IPS-11a (cell line): ENCODE results near the gene RGS18.
"Not testable (repeated sequence)": the region's sequence is repeated elsewhere in the genome, so short reads cannot be mapped to it uniquely, and the experiment has no call there.

Source experiments
- H3K4me3 ChIP-seq: one replicate; pipeline ENCODE4 v1.5.1; 2013; ENCODE audit warnings: low read depth, low read length, control low read depth

The RGS18 gene

DNA sequence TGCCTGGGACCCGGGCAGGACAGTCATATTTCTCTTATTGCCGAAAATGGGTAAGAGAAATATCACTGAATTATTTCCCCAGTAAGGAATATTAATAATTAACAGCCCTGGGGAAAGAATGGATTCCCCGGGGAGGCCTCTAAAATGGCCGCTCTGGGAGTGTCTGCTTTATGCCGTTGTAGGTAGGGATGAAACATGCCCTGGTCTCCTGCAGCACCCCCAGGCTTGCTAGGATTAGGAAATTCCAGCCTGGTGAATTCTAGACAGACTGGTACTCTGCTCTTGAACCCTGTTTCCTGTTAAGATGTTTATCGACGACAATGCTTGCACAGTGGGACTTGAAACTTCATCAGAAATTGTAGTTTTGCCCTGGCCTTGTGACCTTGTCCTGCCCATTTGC lies 6.7 kb downstream of the RGS18 start:
- not testable (repeated sequence) for H3K4me3 ChIP-seq

DNA sequence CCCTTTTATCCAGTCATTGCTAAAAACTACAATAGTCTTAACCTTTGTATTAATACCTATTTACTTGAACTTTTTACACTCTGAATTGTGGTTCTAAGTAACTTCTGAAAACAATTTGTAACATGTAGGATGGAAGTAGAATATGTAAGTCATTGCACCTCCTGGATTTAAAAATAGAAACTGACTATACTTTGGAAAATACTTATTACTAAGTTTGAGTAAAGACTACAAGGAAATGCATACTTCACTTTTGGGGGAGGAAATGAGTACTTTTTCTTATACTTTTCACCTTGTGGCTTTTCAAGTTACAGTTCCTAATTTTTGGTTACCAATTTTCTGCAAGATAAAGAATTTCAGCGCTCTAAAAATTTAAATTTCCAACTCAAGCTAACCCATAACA lies 8.7 kb downstream of the RGS18 start:
- no peak overlapping the region for H3K4me3 ChIP-seq

DNA sequence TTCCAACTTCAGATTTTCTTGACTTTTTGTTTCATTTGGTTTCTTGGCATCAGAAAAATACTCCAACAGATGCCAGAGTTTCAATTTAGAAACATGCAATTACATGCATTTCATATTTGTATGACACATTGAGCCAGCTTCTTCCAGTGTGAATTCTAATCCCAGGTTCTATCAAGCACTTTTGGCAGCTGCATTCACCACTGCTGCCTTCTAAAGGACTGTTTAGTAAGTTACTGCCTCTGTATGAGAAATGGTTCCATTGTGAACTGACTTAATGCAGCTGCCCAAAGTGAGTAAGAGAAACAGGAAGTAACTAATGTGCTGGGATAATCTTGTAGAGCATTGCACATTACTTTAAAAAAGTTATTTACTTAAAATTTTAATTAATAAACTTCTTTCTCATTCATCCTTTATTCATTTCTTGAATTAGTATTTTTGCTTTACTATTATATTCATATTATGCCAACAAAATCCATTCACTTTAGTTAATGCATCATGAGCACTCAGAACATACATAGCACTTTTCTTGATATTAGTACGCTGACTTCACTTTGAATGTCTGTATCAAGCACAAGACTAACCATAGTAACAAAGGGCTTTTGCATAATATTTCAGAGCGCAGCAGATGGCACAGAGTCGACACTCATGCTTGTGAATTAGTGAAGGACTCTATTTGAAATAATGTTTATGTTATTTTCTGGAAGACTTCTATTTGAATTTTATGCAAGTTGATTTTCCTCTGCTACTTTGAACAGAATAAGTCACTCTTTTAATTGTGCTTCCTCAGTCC lies 9.8 kb downstream of the RGS18 start:
- H3K4me3 ChIP-seq, result no peak overlapping the region

DNA sequence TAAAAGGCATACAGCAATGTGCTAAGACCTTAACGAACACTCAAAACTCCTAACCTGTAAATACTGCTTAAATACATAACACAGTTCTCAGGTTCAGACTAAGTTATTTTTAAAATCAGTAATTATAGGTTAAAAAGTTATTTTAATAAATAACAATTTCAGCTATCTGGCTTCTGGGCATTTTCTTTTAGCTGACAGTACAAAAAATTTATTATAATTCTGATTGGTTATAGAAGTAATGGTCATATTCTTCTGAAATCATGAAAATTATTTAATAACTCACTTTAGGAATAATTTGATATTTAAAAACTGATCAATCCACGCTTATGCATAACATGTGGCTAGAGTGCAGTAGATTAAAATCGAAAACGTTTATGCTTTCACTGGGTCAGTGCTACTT lies 10.7 kb downstream of the RGS18 start:
- H3K4me3 ChIP-seq, result no peak overlapping the region

DNA sequence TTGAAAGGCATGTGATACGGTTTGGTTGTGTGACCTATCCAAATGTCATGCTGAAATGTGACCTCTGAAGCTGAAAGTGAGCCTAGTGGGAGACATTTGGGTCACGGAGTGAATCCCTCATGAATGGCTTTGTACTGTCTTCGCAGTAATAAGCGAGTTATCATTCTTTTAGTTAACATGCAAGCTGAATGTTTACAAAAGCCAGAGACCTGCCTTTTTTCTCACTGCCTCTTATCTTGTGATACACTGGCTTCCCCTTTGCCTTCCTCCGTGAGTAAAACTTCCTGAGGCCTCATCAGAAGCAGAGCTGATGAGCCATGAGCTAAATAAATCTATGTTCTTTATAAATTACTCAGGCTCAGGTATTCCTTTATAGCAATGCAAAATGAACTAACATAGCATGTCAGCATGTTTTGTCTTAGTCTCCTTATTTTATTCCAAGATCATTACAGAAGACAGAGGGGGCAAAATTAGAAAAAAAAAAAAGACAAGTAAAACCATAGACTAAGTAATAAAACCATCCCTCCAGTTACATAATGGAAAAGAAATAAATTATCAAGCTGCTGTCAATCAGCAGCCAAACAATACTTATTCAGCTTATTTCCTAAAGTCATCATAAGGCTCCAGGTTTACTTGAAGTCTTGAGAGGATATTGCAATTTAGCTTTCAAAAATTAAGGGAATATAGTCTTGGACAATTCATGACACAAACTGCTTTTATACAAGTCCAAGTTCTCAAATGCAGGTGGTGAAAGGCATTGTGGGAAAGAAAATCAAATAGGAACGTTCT lies 12.1 kb downstream of the RGS18 start:
- H3K4me3 ChIP-seq, result no peak overlapping the region

DNA sequence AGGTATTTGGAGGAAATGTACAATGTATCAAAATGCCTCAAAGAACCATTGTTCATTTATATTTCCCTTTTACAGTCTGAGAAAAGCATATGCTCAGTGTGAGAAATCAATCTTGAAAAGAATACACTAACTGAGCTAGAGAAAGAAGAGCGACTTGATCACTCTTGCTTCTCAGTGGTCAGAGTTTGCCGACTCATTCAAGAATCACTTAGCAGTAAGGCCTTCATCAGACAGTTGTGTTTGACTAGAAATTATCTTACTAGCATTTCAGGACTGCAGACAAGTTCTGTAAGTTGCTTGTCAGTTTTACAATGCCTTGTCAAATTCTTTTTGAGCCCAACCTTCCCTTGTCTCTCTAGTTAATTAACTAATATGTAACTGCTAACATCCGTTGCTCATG lies 12.9 kb downstream of the RGS18 start:
- H3K4me3 ChIP-seq, result no peak overlapping the region

DNA sequence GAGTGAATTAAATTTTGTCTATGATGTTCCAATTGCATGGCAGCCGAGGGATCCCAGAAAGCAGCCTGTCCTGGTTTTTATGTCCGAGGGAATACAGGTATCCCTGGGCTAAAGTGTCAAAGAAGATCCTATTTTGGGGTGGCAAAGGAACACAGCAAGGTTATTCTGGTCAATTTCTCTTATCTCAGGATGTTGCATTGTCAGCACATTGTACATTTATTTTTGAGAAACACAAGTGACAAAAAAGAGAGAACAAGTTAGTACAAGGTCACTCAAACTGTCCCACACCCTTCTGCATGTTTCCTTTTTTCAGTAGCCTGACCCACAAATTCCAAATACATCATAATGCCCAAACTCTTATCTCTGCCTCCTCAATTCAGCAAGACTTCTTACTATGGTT lies 17.7 kb downstream of the RGS18 start:
- no peak overlapping the region for H3K4me3 ChIP-seq

DNA sequence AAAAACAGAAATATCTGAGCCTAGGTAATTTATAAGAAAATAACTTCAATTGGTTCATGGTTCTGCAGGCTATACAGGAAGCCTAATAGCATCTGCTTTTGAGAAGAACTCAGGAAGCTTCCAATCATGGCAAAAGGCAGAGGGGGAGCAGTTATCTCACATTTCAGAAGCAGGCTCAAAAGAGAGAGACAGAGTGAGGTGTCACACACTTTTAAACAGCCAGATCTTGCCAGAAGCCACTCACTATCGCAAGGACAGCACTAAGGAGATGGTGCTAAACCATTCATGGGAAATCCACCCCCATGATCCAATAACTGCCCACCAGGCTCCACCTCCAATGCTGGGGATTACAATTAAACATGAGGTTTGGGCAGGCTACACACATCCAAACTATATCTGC lies 25.5 kb downstream of the RGS18 start:
- H3K4me3 ChIP-seq, result no peak overlapping the region

DNA sequence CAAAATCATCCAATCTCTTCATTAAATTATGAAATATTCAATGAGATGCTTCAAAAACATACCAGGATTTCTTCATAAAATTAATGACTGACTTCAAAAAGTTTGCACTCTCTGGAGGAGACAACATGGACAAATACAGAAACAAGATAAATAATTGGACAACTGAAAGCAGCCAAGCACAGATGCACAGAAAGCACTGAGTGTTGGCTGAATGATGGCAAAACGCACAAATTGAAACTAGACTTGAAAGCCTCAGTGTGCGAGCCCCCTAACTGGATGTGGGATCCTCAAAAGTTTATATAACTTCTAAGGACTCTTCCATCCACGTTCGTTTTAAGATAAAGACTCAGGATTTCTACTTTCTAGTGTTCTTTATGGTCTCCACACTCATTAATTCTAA lies 27.9 kb downstream of the RGS18 start:
- H3K4me3 ChIP-seq, result no peak overlapping the region

DNA sequence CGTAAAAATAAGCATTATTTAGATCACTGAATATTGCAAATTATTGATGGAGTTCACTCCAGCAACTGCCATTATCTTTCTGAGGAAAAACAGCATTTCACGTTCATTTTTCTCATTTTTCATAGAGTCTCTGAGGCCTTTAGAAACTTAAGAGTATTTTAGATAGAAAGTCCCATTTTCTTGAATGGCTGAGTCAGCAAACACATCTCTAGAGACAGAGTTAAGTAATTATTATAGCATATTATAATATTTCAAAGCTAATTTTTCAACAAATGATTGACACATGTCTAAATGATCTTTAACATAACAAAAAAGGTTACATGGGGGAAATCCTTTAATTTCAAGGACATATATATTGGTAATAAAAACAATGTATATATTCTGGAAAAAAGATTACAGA lies 31.8 kb downstream of the RGS18 start:
- H3K4me3 ChIP-seq, result no peak overlapping the region

DNA sequence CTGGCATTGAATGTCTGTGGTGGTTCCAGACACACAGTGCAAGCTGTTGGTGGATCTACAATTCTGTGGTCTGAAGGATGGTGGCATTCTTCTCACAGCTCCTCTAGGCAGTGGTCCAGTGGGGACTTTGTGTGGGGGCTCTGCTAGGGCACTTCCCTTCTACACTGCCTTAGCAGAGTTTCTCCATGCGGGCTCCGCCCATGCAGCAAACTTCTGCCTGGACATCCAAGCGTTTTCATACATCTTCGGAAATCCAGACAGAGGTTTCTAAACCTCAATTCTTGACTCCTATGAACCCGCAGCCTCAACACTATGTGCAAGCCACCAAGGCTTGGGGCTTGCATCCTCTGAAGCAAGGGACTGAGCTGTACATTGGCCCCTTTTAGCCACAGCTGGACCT lies 43.0 kb downstream of the RGS18 start:
- no peak overlapping the region for H3K4me3 ChIP-seq

DNA sequence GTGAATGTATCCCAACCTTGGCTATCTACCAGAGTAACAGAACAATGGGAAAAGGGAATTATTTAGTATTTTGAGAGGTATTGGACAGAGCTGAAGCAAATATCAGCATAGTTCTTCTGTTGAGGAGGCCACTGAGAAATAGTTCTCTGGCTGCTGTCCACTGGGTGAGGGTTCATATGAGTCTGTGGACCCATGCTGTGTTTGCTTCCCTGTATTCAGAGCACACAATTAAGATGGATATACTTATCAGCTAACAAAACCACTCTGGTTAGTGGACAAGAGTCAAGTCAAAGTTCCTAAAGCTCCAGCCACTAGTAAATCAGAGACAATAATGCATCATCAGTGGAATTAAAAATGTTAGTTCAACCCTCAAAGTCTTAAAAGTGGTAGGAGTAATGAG lies 66.1 kb downstream of the RGS18 start:
- H3K4me3 ChIP-seq, result no peak overlapping the region

DNA sequence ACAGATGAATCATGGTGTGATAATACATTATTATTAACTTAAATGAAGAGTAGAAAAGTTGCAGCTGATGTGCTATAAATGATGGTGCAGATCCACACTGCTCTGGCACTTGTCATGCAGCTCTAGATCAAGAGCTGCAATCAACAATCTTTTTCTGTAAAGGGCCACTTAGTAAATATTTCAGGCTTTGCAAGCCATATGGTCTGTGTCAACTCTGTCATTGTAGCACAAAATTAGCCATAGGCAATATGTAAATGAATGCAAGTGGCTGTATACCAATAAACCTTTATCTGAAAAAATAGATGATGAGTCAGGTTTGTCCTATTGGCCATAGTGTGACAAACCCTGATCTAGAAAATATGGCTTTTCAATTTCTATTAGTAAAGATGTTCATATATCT lies 66.6 kb downstream of the RGS18 start:
- H3K4me3 ChIP-seq, result no peak overlapping the region

DNA sequence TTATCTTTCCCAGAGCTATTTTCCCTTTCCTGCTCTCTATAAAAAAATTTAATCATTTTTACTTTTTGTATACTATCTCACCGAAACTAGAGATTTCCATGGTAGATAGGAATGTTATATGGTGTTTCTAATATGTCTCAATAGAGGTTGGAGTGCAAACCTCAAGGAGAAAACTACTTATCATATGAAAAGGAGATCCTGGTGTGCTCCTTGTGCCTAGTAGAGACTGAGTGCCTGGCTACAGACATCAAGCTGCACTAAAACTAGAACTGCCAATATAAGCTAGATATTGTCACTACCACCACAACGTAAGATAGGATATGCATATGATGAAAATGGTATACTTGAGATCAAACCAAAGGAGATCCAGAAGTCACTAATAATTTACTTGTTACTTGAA lies 67.0 kb downstream of the RGS18 start:
- no peak overlapping the region for H3K4me3 ChIP-seq

DNA sequence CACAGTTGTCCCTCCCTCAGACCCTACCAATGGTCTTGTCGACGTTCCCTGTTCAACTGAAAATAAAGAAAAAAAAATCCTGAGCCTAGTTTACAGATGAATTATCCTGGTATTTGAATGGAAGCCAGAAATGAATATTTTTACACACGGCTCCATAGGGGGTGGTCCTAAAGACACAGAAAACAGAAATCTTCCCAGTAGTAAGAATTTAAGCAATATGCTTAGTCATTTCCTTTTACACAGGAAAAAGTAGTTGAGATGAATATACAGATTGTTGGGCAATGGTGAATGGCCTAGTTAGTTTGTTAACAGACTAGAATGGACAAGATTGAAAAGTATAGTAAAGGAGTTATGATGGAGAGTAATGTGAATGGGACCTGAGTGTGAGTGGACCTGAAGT lies 67.4 kb downstream of the RGS18 start:
- no peak overlapping the region for H3K4me3 ChIP-seq

DNA sequence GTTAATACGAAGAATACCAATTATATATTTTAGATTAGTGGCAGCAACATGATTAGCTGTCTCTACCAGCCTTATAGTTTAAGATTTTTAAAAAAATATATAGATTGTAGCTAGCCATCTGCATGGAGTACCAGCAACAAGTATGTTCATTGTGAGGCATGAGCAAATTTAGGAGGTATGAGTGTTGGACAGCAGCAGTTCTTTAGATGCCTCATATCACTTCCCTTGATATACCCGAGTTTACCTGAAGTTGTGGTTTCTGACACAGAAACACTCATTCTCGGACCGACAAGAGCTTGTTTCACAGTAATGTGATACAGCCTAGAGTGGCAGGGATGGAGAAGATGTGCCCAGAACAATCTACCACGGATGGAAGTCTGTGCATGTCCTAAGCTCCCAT lies 69.1 kb downstream of the RGS18 start:
- no peak overlapping the region for H3K4me3 ChIP-seq

DNA sequence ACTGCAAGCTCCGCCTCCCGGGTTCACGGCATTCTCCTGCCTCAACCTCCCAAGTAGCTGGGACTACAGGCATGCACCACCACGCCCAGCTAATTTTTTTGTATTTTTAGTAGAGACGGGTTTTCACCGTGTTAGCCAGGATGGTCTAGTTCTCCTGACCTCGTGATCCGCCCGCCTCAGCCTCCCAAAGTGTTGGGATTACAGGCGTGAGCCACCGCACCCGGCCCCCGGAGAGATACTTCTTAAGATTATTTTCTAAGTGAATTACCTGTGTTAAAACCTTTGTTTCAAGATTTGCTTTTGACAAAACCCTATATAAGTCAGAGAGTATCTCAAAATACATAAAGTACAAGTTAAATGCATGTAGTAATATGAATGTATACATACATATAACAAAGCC lies 69.7 kb downstream of the RGS18 start:
- not testable (repeated sequence) for H3K4me3 ChIP-seq

DNA sequence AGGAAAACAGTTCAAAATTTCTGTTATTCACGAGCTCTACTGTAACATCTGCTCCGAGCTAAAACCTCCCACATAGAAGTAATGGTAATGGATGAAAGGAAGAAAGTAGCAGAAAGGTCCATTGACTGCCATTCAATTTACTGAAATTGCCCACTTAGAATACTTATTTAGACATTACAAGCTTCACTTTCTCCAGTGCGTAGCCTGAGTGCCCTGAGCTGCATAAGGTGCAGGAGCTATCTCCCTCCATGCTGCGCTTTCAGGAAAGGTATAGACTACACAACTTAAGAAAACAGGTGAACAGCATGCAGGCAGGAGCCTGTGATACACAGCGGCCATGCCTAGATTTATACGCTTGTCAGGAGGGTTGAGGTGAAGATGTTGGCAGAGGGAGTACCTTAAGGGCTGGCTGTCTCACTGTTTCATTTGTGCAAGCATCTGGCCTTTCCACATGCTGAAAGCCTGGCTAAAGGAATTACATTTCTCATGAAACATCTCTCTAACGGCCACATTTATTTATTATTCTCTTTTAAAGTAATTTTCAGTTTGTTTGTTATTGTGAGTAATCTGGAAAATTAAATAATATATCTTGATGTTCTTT lies 74.7 kb downstream of the RGS18 start:
- no peak overlapping the region for H3K4me3 ChIP-seq

DNA sequence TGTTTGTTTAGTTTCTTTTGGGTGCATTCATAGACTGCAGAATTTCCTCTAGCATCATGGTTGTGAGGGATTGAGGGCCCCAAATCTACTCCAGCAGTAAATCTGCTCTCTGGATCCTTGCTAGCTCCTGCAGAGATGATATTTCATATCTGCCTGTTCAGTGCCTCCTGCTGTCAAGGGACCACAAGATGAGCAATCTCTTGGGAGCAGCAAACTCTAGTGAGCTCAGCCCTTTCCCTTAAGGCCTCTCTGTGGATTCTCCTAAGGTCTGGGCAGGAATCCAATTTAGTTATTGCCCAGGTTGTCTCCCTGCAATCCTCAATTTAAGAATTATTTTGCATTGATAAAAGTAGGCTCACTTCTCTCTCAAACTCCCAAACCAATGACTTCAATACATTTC lies 76.9 kb downstream of the RGS18 start:
- no peak overlapping the region for H3K4me3 ChIP-seq
